Stimulated activated CD8-positive, alpha-beta memory T cell treated with anti-CD3 and anti-CD28 coated beads, Interleukin-15, amount 100 ng/mL, for 1 hour (primary cell): ENCODE data around the gene TOB2.
A peak's percentile ranks its signal among the peaks of the same experiment; 100 is the strongest.
"Not testable (repeated sequence)": the region's sequence is repeated elsewhere in the genome, so short reads cannot be mapped to it uniquely, and the experiment has no call there.

ENCODE experiments used
- DNase-seq: peaks from one replicate; pipeline ENCODE4 v3.0.0-alpha.2; 2020; ENCODE audit warnings: low read depth

The TOB2 gene

DNA sequence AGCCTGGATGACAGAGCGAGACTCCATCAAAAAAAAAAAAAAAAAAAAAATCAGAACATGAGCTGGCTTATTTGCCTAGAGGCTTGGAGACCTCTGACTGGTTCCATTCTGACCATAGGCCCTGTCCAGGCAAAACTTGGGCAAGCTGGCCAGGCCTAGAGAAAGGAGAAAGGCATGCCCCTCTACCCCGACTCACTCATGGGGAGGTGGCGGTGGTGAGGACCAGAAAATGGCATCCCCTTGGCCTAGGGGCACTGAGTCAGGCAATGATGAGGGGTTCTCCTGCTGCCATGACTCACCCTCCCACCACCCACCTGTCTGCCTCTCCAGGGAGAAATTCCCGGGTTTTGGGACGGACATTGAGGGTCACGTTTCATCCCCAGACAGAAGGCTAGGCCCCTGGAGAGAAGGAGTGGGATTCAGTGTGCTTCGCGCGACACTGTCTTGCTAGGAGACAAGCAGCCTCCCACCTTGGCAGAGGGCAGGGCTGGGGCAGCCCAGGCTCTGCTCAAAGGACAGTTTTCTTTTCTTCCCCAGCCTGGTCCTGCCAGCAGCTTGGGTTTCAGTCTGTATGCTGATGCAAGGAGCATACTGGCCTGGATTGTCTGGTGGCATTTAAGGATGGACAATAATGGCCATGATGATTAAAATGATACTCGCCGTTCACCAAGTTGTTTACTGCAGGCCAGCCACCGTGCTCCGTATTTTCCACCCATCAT is 17.2 kb downstream of the TOB2 start:
- no peak for DNase-seq

DNA sequence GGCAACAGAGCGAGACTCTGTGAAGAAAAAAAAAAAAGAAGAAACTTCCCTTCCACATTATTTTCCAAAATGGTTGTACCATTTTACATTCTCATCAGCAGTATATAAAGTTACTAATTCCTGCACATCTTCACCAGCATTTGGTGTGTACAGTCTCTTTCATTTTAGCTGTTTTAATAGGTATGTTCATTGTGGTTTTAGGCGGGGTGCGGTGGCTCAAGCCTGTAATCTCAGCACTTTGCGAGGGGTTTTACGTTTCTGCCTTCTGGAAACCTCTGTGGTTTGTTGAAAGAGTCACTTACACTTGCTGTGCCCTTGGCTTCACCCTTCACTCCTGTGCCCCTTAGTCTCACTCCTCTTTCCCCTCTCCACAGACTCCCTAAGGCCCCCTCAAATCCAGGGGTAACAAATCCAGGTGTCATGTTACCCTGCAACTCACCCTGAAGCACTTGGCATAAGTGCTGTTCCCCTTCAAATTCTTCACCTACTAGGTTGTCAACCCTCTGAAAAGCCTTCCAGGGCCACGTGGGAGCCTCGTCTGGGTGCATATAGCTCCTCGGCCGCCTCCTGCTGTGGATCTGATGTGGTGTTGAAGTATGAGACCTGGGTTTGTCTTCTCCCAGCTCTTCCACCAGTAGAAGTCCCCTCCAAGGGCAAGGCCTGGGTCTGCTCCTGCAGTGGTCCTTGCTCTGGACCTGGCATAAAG is 20.8 kb downstream of the TOB2 start:
- no peak for DNase-seq

DNA sequence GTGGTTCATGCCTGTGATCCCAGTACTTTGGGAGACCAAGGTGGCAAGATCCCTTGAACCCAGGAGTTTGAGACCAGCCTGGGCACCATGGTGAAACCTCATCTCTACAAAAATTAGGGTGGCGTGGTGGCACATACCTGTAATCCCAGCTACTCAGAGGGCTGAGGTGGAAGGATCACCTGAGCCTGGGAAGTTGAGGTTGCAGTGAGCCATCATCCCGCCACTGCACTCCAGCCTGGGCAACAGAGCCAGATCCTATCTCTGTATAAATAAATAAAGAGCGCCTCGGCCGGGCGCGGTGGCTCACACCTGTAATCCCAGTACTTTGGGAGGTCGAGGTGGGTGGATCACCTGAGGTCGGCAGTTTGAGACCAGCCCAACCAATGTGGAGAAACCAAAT is 27.9 kb downstream of the TOB2 start:
- no peak for DNase-seq

DNA sequence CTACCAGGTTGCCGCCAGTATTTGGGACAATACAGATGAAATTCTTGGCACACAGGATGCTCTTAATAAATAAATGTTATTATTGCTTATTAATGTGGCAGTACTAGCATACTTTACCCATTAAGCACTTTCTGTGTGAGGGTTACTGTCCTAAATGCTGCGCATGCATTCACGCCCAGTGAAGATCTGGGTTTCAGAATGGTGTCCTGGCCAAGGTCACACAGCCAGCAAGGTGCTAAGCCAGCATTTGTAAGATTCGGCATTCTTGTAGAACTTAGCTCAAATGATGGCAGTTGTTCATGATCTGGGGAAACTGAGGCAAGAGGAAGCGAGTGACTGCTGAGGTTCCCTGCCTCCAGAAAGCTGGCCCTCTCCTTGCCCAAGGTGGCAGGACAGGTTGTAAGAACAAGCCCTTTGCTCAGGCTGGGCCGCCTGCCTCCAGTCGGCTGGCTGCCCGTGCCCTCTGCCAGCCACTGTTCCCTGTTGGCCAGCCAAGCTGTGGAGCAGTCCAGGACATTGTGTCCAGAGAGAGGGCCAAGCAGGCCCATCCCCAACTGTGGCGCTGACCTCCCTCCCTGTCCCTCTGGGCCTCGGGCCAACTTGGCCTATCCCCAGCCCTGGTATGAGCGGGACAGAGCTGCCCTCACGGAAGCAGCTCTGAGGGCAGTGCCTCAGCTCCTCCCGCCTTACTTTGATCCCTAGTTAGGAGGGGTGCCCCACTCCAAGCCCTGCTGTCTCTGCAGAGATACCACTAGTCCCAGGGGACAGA is 28.8 kb downstream of the TOB2 start:
- DNase-seq = no peak

DNA sequence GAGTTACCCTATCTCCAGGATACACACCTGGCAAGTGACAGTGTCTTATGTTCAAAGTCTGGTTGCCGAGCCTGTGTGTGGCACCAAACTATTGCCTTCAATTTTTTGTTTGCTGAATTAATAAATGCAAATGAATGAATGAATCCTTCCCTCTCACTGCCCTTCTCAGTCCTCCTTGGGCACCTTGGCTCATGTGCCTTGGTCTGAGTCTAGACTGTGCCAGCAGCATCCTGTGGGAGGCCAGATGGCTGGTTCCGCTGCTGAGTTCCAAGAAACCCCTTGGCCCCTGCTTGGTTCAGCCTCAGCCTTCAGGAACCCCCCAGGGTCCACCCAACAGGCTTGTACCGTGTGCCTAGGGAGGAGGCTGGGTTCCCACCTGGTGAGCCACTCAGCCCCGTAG is 31.0 kb downstream of the TOB2 start:
- no peak for DNase-seq

DNA sequence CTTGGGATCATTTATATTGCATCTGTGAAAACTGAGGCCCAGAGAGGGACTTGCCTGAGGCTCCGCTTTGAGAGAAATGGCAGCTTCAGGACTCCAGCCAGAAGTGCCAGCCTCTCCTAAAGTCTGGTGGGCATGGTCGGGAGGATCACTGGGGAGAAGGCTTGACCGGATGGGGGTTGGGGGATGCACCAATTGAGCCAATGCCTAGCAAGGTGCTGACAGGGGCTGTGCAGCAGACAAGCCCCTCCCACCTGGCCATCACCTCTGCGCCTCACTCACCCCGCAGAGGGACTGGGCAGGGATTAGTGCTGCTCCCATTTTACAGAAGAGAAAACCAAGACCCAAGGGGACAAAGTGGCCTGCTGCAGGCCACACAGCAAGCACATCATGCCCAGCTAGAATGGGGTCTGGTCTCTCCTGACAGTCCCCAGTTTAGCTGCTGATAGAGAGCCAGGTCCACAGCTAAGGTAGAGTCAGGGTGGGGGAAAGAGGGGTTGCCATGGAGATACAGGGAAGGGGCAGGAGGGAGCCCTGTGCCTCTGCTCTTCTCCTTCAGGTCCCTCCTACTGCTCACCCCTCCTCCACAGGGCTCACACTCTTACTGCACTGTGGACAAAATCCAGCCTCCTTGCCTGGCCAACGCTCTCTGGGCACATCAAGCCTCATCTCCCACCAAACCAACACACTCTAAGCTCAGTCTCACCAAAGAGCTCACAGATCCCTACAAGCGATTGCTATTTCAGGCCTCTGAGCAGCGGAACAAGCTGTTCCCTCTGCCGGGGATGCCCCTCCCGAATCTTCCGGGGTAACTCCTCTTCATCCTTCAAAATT is 35.4 kb downstream of the TOB2 start:
- DNase-seq = no peak

DNA sequence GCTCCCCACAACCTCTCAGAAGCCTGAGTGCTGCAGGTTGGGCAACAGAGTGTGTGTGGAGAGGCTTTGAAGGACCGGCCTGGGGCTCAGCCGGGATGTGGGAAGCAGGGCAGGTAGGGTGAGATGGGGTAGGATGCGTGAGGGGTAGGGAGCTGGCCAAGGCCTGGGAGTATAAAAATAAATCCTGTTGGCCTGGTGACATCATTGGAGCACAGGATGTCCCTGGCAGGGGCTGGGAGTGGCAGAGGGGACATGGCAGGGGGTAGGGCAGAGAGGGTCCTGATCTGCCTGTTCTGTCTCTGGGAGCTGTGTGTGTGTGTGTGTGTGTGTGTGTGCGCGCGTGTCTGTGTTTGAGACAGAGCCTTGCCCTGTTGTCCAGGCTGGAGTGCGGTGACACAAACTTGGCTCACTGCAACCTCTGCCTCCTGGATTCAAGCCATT is 36.3 kb downstream of the TOB2 start:
- no peak for DNase-seq

DNA sequence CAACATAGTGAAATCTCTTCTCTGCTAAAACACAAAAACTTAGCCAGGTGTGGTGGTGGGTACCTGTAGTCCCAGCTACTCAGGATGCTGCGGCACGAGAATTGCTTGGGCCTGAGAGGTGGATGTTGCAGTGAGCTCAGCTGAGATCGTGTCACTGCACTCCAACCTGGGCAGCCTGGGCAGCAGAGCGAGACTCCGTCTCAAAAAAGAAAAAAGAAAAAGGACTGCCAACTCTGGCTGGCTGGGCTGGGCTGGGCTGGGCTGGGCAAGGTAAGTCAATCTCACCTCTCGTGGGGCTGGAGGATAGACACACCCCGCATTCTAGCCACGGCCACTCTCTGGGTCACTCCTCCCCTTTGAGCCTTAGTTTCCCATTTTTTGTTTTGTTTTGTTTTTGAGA is 37.9 kb downstream of the TOB2 start:
- DNase-seq = no peak

DNA sequence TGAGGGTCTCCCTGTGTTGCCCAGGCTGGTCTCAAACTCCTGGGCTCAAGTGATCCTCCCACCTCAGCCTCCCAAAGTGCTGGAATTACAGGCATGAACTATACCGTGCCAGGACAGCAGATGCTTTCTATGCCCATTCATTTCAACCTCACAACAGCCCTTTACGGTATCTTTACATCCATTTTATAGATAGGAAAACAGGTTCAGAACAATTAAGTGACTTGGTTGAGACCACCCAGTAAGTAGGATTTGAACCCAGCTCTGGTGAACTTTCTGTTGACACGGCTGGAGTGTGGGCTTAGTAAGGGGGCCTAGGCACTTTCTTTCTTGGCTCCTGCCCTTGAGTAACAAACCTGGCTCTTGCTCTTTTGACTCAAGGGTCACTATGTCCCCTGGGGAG is 39.2 kb downstream of the TOB2 start:
- DNase-seq = no peak

DNA sequence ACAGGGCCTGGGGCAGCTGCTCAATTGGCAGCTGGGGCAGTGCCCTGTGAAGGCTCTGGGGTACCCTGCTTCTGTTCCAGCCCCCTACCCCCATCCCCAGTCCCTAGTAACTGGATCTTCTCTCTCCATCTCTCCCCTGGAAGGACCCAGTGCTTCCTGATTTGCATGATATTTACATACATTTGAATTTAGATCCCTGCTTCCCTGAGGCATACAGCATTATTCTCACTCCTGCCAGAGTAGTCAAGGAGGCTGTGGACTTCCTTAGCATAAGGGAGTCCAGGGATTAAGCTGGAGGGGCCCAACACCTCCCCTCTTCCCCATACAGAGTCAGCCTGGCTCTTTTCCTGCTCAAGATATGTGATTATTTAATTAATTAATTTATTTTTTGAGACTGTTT is 40.2 kb downstream of the TOB2 start:
- DNase-seq = no peak

DNA sequence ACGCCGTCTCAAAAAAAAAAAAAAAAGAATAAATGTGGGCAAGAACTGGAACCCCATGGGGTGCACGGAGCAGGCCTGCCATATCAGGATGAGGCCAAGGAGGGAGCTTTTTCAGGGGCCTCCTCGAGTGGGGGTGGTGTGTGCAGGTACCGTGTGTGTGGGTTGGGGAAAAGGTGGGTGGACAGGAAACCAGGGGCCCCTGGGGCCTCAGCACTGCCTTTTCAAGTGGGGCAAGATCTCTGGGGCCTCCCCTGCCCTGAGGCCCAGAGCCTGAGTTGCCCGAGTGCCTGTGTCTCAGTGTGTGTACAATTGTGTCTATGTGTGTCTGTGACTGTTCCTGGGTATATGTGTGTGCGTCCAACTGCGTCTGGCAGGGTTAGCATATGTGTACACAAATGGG is 41.0 kb downstream of the TOB2 start:
- DNase-seq = no peak

DNA sequence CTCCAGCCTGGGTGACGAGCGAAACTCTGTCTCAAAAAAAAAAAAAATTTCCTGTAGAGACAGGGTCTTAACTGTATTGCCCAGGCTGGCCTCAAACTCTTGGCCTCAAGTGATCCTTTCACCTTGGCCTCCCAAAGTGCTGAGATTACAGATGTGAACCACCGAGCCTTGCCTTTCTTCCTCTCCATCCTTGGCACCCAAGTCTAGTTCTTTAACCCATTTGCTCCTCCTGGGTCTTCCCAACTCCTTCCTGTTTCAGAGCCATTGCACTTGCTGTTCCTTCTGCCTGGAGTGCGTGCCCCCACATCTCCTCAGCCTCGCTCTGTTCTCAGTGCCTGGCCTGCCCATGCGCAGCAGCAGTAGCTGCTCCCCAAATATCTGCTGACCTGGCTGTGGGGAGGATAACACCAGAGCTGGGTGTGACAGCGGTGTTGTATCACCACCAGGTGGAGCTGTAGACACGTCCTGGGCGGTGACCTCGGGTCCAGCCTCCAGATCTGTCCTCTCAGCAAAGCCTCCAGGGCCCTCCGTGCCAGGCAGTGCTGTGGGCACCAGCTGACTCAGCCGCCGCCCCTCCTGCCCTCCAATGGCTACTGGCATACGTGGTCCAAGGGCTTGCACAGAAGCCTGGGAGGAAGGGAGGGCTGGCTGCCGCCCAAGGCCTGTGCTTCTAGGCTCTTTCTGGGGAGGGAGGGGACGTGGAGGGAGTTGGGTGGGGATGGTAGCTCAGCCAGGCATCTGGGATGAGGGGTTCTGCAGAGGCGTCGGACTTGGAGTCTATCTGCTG is 42.9 kb downstream of the TOB2 start:
- DNase-seq = peak; percentile 60

DNA sequence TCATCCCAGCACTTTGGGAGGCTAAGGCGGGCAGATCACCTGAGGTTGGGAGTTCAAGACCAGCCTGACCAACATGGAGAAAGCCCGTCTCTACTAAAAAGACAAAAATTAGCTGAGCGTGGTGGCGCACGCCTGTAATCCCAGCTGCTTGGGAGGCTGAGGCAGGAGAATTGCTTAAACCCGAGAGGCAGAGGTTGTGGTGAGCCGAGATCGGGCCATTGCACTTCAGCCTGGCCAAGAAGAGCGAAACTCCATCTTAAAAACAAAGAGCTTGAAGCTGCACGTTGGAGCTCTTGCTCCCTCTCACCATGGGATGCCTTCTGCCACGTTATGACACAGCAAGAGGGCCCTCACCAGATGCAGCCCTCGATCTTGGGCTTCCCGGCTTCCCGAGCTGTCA is 43.8 kb downstream of the TOB2 start:
- not testable (repeated sequence) for DNase-seq

DNA sequence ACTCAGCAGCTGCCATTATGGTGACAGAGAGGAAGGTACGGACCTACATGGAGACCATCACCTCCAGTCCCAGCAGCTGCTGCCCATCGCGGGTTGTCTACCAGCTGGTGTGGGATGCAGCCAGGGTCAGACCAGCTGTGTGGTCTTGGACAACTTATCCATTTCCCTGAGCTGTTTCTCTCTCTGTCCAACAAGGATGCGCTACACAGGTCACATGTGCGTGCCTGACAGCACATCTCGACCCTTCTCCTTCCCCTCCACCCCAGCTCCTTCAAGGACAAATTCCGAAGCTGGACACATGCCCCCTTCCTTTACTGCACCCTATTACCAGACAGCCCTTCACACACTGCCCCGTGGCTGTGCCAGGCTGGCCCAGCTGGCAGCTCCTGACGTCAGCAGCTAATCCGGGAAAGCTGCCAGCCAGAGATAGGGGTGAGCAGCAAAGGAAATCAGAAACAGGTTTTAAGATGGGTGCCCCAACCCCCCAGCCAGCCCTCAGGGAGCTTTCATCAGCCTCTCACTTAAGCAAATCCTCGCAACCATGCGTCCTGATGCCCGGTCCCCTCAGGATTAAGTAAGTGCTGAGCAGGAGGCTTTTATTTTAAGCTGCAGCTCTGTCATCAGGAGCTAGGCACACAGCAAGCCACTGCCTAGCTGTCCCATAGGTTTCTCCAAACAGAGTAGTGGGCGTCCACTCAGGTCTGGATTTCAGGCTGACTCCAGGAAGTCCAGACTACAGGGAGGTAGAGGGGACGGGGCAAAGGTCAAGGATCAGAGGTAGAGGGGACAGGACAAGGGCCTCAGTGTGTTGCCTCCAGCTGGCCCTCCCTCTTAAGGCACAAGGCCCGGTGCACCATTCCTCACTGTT is 44.6 kb downstream of the TOB2 start:
- DNase-seq = no peak

DNA sequence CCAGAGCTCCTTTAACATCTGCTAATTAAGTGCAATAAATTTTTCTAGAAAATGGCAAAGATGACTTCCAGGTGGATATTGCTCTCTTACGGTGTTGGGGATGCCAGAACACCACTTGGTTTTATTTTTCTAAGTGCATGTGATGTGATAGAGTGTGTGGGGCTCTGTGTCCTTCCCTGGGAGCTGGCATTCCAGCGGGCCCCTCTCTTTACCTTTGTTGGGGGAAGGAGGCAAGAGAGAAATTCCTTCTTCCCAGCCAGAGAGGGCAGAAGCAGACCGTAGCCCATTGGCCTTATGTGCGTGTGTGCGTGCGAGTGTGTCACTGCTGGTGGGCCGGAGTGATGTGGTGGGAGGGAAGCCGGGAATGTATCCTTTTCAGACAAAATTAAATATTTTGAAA is 47.7 kb downstream of the TOB2 start:
- no peak for DNase-seq

DNA sequence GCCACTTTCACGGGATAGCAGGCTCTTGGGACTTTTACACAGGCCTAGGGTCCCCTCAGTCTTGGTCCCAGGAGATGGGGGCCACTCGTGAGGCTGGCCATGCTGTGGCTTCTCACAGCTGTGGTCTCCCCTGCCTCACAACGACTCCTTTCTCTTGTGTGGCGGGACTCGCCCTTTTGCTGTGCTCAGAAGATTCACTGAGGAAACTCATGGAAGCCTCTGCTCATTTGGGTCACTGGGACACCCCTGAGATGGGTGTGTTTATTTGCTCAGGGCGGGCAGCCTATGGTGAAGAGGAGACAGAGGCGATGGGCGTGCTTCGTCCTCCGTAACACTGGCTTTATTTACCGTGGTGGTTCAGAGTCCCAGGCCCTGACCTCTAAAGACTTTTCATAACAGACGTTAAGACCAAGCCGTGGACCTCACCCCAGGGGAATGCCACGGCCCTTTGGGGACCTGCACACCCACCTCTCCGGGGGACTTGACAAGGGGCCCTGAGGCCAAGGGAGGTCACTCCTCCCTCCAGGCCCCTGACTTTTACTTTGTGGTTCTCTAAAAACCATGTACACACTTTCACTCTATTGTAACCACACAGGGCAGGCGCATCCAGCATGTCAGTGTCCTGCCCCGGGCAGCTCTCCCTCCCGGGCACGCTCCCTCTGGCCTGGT is 49.3 kb downstream of the TOB2 start:
- DNase-seq = no peak

DNA sequence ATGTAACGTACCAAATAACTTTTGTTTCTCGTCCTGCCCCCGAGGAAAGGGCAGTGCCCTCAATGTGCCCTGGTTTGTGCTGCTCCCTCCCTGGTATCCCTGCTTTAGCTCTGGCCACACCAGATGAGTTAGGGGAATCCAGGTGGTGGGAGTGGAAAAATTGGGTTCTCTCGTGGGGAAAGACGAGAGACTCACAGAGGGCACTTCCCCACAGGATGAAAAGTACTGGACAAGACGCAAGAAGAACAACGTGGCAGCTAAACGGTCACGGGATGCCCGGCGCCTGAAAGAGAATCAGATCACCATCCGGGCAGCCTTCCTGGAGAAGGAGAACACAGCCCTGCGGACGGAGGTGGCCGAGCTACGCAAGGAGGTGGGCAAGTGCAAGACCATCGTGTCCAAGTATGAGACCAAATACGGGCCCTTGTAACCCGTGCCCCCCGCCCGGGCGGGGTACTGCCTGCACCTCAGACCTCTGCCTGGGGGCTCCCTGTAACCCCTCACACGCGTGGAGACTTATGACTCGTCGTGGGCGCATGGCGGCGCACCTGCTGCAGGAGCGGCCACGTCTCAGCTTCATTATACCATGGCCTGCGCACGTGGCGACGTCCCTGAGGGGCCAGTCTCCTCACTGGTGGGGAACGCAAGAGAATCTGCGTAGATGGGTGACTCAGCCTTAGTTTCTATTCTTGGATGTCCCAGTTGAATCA is 50.9 kb downstream of the TOB2 start:
- DNase-seq = no peak

DNA sequence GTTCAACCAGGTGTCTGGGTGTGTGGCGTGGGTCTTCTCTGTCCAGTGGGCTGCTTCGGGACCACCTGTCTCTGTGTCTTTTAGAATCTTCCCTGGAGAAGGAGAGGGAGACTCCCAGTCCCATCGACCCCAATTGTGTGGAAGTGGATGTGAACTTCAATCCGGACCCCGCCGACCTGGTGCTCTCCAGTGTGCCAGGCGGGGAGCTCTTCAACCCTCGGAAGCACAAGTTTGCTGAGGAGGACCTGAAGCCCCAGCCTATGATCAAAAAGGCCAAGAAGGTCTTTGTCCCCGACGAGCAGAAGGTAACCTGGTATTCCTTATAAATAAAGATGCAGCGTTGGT is 52.6 kb downstream of the TOB2 start:
- DNase-seq = no peak

DNA sequence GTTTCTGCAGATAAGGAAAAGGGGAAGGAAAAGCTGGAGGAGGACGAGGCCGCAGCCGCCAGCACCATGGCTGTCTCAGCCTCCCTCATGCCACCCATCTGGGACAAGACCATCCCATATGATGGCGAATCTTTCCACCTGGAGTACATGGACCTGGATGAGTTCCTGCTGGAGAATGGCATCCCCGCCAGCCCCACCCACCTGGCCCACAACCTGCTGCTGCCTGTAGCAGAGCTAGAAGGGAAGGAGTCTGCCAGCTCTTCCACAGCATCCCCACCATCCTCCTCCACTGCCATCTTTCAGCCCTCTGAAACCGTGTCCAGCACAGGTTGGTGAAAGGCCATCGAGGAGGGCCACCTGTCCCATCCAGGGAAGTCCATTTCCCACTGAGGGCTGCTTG is 59.3 kb downstream of the TOB2 start:
- no peak for DNase-seq
